ENCODE data around the gene NOB1. TPM values are rescaled to one million over a fixed set of nuclear protein-coding genes. Genes with fewer than 3 reads are reported as not detected.

Gene NOB1
- total RNA-seq, 1 donor from 2014 or later: 16.9 TPM

DNA sequence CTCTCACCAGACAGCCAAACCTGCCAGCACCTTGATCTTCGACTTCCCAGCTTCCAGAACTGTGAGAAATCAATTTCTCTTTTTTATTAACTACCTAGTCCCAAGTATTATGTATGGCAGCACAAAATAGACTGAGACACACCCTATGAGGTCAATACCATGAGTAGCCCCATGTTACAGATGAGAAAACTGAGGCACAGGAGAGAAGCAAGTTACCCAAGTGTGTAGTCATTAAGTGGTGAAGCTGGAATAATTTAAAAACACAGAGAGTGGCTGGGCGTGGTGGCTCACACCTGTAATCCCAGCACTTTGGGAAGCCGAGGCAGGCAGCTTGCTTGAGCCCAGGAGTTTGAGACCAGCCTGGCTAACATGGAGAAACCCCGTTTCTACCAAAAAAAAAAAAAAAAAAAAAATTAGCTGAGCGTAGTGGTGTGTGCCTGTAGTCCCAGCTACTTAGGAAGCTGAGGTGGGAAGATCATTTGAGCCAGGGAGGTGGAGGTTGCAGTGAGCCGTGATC is 33.2 kb downstream of the NOB1 start:
- no peak for DNase-seq (ENCODE audit: low read depth in 2 of 2)

DNA sequence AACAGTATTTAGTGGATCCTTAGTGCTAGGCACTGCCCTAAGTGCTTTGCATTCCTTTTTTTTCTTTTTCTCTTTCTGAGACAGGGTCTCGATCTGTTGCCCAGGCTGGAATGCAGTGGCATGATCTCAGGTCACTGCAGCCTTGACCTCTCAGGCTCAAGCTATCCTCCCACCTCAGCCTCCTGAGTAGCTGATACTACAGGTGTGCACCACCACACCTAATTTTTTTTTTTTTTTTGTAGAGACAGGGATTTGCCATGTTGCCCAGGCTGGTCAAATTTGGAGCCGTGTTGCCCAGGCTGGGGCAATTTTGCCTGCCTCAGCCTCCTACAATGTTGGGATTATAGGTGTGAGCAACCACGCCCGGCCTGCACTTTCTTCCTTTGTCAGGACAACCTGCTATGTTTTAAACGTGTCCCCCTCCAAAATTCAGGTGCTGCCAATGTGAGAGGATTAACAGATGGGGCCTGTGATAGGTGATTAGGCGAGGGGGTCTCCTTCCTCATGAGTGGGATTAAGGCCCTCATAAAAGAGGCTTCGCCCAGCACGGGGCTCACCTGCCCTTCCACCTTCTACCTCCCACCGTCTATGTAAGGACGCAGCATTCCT is 33.8 kb downstream of the NOB1 start:
- no peak for DNase-seq (ENCODE audit: low read depth in 2 of 2)

DNA sequence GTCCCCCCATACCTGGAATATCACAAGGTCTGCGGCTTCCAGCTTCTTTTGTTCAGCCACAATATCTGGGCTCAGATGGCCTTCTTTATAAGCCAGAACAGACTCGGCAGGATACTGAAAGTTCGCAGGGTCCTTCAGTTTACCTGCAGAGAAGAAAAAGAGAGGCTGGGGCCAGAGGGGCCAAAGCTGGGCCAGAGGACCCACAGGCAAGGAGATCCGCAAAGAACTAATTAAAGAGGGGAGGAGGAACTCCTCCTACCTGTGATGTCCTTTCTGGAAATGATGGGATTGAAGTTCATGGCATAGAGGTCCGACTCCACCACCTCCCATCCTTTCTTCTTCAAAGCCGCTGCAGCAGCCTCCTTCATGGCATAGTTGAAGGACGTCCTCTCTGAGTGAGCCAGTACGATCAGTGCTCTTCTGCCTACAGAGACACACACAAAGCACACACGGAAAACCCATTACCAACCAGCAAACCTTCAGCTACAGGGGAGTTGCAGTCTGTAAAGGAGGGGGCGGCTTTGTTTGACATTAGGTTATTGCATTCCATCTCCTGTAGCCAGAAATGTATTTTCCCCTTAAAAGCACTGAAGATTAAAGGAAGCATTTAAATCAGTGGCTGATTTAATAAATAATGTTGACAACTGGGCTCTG is 36.5 kb downstream of the NOB1 start:
- no peak for DNase-seq (ENCODE audit: low read depth in 2 of 2)

DNA sequence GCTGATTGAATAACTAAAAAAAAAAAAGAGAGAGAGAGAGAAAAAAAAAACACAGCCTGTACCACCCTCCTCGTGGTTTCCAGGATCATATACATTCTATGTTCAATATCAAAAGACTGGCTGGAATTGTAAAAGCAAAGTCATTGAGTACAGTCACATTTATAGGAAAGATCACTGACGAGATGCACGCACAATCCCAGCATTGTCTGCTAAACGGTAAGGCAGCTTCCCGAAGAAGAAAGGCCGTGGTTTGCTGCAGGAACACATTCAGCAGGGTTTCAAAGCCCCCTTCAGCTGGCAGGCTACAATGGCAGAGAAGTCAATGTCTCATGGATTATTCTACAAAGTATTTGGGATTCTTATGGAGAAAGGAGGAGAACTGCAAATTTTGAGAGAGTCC is 37.7 kb downstream of the NOB1 start:
- no peak for DNase-seq (ENCODE audit: low read depth in 2 of 2)

DNA sequence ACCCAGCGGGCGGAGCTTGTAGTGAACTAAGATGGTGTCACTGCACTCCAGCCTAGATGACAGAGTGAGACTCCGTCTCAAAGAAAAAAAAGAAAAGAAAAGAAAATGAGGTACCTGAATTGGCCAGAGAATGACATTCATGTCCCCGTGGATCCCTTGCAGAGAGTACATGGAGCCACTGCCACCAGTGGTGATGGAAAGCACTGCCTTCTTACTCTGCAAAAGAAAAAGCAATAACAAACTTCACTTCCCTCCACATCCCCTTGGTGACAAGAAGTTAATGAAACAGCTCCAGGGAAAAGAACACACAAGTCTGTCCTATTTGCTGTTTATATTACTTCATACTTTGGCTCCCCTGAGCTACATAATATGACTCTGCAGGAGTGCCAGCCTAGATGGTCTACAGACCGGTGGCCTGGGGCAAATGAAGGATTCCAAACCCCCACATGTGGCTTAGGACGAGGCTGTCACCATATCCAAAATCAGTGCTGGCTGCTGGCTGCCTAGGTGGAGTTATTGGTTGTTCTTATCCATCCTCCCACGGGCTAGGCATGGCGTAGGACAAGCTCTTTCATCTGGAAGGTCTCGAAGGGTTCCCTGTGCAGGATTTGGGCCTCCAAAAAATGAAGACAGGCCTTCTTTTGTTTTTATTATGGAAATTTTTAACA is 41.7 kb downstream of the NOB1 start:
- DNase-seq (ENCODE audit: low read depth in 2 of 2): no peak

DNA sequence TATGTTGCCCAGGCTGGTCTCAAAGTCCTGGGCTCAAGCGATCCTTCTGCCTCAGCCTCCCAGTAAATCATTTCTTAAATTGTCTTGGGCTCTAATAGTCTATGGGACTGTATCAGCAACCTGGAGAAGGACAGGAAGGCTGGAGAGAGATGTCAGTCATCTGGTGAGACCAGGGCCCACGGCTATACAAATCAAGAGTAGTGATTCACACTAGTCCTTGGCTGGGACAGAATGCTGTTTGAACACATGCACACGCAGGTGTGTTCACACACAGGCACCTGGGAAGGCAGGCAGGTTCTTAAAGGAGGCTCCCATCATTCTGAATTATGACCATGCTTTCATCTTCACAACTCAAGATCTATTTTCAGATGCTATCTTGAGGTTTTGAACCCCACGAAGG is 42.4 kb downstream of the NOB1 start:
- no peak for DNase-seq (ENCODE audit: low read depth in 2 of 2)

DNA sequence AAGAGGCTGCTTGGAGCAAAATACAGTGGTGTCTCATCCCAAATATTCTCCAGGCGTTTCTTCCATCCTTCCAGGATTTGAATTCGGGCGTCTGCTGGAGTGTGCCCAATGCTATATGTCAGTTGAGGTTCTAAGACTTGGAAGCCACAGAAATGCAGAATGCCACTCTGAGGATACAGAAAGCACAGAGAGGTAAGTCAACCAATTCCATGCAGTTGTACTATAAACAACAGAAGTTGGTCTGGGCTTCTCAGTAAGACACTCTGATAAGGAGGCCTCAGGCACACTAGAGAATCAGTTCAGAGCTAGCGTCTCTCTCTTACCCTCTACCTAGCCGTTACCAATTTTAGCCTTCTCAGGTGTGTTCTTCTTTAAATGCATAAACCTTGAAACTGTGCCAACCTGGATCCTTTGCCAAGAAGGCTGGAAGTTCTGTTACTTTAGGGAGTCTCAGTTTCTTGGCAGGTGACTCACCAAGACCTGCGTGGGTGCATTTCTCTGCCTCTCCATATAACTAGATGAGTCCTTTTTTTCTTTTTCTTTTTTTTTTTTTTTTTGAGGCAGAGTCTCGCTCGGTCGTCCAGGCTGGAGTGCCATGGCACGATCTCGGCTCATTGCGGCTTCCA is 43.5 kb downstream of the NOB1 start:
- no peak for DNase-seq (ENCODE audit: low read depth in 2 of 2)

DNA sequence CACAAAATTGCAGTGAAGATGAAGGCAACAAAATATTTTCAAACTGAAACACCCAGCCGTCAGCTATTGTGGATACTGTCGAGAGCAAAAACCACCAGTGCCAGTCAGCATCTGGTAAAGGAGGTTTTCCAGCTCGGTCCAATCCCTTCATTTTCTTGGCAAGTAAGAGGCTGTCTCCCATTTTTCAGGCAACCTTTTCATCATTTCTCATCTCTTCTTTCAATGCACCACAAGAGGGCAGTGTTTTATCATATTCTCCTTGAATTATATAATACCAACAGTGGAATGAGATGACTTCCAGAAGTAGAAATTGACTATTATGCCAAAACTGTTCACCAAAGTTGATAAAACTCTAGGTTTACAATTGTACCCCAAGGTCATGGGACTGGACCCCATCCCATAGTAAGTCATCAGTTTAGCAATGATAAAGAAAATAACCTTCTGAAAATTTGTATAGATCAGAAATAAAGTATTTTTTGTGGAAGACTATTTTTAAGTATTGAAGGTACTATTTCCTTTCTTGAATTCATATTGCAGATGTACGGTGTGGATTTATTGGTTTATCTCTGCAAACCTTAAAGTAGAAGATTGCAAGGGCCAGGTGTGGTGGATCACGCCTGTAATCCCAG is 45.2 kb downstream of the NOB1 start:
- peak; percentile 58 to 71 for DNase-seq (ENCODE audit: low read depth in 2 of 2)

DNA sequence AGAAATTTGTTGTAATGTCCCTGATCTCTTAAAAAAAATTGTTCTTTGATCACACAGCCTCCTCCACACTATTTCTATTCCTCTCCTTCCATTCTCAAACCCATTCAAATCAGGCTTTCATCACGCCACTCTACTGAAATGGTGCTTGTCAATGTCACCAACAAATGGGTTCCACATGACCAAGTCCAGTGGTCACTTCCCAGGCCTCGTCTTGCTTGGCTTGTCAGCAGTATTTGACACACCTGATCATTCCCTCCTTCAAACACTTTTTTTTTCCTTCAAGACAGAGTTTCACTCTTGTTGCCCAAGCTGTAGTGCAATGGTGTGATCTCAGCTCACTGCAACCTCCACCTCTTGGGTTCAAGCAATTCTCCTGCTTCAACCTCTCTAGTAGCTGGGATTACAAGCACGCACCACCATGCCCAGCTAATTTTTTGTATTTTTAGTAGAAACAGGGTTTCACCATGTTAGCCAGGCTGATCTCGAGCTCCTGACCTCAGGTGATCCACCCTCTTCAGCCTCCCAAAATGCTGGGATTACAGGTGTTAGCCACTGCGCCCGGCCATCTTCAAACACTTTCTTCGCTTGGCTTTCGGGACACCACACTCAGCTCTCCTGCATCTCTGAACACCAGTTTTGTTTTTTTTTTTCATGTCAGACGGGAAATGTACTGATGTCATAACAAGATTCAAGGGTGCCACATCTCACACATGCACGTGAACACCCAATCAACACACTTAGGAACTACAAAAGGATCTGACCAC is 46.6 kb downstream of the NOB1 start:
- no peak for DNase-seq (ENCODE audit: low read depth in 2 of 2)

DNA sequence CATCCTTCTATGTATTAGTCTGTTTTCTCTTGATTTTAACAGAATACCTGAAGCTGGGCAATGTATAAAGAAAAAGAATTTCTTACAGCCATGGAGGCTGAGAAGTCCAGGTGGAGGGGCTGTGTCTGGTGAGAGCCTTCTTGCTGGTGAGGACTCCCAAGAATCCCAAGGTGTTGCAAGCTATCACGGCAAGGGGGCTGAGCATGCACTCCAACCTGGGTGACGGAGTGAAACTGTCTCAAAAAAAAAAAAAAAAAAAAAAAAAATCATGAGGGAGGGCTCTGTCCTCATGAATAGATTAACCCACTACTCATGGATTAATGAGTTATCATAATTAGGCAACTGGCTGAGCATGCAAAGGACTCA is 47.8 kb downstream of the NOB1 start:
- DNase-seq (ENCODE audit: low read depth in 2 of 2): no peak

DNA sequence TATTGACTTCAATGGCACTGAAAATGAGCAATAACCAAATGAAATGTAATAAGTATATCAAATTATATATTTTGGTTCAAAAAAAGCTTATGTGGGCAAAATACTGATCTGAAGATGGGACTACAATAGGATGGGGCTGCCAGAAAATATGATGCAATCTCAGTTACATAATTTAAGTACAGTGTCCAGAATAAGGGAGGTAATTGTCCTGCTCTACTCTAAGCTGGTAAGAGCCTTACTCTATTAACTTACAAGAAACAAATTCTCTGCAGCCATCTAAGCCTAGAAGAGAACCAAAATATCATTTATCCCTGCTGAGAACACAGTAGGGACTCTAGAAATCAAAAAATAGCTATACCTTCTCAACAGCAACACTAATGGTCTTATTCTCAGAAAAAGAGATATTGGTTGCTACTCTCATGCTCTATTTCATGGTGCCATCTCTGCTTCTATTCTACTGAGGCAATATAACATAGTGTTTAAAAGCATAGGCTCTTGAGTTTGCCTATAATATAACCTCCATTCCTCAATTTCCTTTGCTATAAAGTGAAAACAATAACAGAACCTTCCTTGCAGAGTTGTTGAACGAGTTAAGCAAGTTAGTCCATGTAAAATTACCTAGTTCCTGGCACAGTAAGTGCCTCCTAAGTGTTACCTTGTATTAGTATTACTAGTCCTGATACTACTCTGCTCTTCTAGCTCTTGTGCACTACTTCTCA is 48.3 kb downstream of the NOB1 start:
- DNase-seq (ENCODE audit: low read depth in 2 of 2): no peak

DNA sequence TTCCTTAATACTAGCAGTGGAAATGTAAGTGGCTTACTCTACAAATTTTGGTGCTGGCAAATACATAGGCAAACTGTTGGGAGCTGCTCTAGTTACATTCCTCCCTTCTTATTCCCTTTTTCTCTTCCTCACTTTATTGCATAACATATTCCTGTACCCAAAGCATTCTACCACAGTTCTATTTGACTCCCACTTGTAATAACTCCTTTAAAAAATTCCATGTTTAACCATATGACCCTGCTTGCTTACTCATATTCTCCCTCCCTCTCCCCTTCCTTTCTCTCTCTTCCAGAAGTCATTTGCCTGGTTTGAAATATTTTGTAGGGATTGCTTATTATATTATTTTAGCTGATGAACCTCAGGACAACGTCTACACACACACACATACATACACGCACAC is 51.1 kb downstream of the NOB1 start:
- no peak for DNase-seq (ENCODE audit: low read depth in 2 of 2)

DNA sequence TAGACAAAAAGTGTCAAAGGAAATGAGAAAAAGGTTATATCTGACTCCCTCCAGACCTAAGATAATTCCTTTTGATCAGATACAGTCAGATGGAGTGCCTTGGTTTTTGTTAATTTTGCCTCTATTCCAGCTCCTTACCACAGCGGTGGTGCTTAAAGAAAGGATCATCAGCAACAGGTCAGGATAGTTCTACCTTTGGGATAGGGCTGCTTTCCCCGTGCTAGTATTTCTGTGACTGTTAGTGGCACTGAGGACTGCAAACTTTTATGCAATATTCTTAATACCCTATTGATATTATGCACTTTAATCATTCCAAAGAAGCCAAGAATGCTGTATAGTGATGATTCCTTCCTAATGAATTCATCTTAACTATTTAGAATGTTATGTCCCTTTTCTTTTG is 52.9 kb downstream of the NOB1 start:
- no peak for DNase-seq (ENCODE audit: low read depth in 2 of 2)

DNA sequence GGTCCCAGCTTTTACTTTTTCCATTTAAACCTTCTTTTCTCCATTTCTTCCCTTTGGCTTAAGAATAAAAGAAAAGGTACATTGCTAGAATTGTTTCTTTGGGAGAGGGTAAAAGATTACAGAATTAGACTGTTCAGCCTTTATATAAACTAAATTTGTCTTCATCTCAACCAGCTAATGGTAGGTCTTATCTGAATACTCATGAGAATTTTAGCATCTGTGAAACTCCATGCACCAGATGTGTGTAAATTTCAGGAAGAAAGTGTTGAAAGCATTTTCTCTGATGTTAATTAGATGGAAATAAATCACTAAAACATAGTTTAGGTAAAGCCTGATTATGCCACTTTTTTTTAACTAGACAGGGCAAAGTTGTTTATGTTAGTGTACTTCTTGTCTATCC is 53.3 kb downstream of the NOB1 start:
- no peak for DNase-seq (ENCODE audit: low read depth in 2 of 2)

DNA sequence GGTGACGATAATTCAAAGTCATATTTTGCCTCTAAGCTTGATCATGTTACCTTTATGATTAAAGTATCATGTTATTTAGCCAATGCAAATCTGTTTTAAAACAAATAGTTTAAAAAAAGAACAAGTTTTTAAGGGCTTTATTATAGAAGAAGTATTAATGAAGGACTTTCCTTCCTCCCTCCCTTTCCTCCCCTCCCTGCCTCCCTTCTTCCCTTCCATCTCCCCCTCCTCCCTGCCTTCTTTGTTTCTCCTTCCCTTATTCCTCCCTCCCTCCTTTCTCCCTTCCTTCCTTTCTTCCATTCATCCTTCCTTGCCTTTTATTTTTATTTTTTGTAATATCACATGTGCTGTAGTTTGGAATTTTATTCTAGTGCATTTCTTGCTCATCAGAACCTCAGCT is 54.8 kb downstream of the NOB1 start:
- no peak for DNase-seq (ENCODE audit: low read depth in 2 of 2)

DNA sequence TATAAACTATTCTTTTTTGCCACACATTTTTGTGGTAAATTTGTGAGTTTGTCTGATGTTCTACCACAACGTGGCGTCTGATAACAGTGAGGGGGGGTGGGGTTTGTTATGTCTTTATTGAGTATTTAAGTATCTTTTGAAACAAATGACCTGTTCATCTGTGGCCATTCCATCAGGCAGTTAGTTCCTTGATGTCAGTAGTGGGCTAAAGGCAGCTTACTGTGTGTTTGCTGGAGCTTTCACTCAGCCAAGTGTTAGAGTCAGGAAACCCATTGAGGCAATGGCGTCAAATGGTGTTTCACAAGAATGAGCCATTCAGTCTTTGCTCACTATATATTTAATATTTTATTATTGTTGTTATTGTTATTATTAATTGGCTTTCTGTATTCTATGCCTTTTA is 56.3 kb downstream of the NOB1 start:
- DNase-seq (ENCODE audit: low read depth in 2 of 2): no peak

DNA sequence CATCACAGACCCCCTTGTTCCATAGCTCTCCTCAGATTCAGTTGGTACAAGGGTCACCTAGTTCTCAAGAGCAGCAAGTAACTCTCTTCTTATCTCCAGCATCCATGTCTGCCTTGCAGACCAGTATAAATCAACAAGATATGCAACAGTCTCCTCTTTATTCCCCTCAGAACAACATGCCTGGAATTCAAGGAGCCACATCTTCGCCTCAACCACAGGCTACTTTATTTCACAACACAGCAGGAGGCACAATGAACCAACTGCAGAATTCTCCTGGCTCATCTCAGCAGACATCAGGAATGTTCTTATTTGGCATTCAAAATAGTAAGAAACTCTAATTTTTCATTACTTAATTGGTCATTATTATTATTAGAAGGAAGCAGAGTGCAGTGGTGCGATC is 60.8 kb downstream of the NOB1 start:
- no peak for DNase-seq (ENCODE audit: low read depth in 2 of 2)

DNA sequence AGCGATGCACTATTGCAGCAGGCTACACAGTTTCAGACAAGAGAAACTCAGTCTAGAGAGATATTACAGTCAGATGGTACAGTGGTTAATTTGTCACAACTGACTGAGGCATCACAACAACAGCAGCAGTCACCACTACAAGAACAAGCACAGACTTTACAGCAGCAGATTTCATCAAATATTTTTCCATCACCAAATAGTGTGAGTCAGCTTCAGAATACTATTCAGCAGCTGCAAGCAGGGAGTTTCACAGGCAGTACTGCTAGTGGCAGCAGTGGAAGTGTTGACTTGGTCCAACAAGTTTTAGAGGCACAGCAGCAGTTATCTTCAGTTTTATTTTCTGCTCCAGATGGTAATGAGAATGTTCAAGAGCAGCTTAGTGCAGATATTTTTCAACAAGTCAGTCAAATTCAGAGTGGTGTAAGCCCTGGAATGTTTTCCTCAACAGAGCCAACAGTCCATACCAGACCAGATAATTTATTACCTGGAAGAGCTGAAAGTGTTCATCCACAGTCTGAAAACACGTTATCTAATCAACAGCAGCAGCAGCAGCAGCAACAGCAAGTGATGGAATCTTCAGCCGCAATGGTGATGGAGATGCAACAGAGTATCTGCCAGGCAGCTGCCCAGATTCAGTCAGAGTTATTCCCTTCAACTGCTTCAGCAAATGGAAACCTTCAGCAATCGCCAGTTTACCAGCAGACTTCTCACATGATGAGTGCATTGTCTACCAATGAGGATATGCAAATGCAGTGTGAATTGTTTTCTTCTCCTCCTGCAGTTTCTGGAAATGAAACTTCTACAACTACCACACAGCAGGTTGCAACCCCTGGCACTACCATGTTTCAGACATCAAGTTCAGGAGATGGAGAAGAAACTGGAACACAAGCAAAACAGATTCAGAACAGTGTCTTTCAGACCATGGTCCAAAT is 62.5 kb downstream of the NOB1 start:
- no peak for DNase-seq (ENCODE audit: low read depth in 2 of 2)
